DMS 273 (cell line): ENCODE data around the gene EFCAB6.
A peak's percentile ranks its signal among the peaks of the same experiment; 100 is the strongest.

ENCODE experiments used
- DNase-seq: peaks from one replicate; lab custom pipeline; 2025; ENCODE audit not compliant: unreplicated experiment; lab: John Stamatoyannopoulos, UW

EFCAB6 gene

GRCh38 chr22:43848366-43849171, 36.5 kb upstream of the EFCAB6 start:
- peak; percentile 64 for DNase-seq

DNA sequence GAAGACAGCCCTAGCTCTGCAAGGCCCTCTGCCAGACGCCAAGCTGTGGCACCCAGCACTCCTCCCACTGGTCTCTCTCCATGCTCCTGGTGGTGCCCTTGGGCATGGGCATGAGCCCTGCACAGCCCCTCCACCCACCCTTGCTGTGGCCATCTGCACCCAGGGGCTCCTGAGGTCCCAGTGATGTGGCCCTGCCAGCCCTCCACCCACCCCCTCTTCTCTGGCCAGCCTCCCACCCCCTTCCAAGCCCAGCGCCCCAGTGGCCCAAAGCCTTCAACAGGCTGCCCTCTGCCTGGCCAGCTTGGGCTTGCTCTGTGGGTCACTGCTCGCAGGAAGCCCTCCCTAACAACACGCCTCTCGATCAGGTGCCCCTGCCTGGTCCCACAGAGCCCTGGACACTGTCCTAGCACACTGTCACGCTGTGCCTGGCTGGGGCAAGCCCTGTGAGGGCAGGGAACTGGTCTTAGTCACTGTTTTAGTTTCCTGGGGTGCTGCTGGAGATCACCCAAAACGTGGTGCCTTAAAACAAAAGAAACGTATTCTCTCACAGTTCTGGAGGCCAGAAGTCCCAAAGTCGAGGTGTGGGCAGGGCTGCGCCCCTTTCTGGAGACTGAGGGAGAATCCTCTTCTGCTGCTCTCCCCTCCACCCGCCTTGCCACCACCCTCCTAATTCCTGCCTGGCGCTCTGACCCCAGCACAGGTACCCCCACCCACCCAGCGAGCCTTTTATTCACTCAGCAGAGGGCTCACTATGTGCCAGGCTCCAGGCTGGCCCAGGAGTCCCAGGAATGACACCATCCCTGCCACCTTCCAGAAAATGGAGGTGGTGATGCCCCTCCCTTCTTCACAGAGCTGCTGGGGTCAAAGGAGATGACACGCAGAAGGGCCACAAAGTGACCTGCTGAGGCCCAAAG, 35.5 kb upstream of the EFCAB6 start:
- DNase-seq = no peak

DNA sequence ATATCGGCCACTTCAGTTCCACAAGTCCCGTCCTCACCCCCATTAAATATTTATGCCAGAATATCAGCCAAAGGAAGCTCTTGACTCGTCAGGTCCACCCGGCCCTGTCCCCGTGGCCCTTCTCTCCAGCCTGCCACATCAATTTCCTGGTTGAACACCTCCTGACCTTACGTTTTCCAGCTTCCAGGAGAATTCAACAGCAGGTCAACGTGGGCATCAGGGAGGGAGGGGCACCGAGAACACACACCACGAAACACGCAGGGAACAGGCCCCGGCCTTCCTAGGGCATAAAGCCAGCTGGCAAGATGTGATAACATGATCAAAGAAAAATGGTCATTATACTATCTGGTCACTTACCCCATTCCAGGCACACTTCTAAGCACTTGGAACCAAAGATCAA, 34.9 kb upstream of the EFCAB6 start:
- DNase-seq = no peak

GRCh38 chr22:43845981-43846380, 33.9 kb upstream of the EFCAB6 start:
- no peak for DNase-seq

- no peak for DNase-seq
Measured at GRCh38 chr22:43844560-43845545, 32.7 kb upstream of the EFCAB6 start.

- no peak for DNase-seq
Measured at GRCh38 chr22:43843783-43844530, 31.9 kb upstream of the EFCAB6 start.

DNA sequence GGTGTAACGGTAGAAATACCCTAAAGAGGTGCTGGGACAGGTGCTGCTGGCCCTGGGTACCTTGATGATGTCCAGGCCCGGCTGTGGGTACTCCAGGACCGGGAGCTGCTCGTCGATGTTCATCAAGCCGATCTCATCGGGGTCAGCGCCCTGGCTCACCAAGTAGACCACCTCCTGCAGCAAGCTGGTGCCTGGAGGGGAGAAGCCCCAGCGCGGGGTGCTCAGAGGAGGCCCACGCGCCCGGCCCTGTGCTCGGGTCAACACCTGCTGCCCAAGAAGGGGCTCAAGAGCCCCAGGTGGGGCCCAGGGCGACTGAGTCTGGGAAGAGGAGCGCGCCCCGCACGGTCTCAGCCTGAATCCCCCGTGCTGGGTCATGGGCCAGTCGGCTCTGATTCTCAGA, 29.6 kb upstream of the EFCAB6 start:
- no peak for DNase-seq

DNA sequence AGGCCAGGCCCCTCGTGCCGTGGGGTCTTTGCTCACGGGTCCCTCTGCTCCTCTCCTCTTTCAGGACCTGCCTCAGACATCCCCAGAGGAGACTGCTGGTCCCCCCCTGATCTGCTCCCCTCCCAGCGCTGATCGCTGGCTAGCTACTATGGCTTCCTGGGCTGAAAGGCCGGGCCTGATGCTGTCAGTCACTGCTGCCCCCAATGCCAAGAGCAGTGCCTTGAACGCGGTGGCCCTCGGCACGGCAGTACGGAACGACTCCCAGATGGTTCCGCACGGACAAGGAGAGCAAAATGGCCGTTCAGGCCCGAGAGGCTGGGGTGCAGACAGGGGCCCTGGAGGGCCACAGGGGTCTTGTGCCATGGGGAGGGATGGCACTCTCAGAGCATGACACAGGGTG, 28.7 kb upstream of the EFCAB6 start:
- DNase-seq = no peak

GRCh38 chr22:43840431-43840830, 28.3 kb upstream of the EFCAB6 start:
- DNase-seq = no peak

GRCh38 chr22:43839781-43840180, 27.7 kb upstream of the EFCAB6 start:
- DNase-seq = no peak

DNA sequence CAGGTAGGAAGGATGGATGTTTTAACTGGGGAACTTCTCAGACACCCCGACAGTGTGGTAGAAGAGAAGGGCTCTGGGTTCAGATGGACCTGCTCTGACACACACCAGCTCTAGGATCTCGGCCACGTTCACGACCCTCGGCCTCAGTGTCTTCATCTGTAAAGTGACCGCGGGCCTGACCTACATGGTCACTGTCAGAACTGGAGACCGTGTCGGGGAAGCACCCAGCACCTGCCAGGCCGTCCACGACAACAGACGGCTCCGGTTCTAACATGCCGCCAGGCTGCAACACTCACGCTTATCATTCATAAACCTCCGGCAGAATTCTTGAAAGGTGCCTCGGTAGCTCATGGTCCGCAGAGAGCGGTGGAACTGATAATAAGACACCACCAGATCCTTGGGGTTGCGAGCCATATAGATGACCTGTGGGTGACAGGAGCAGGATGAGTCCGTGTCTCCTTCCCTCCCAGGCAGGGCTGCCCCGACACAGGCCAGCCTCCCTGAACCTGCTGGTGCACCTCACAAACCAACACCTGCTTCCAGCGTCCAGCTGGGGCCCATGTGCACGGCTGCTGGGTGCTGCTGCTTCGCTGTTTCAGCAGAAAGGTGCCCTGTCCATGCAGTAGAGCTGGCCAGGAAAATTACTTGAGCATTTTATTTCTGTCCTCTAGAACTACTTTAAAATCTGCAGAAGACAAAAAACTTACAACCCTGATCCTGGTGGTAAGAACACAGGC, 26.6 kb upstream of the EFCAB6 start:
- no peak for DNase-seq

DNA sequence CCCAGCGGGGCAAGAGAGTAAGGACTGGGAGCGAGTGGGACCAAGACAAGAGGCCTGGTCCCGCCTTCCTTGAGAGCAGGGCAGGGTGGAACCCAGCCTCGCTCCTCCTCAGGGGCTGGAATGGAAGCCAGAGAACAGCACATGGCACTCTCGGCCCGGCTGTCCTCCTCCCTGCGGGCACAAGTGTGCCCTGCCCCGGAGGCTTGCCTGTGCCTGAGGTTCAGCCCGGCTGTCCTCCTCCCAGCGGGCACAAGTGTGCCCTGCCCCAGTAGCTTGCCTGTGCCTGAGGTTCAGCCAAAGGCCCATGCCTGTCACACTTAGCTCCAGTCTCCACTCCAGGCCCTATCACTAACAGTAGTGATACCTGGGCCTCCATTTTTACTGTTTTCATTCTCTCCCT, 26.1 kb upstream of the EFCAB6 start:
- DNase-seq = no peak

DNA sequence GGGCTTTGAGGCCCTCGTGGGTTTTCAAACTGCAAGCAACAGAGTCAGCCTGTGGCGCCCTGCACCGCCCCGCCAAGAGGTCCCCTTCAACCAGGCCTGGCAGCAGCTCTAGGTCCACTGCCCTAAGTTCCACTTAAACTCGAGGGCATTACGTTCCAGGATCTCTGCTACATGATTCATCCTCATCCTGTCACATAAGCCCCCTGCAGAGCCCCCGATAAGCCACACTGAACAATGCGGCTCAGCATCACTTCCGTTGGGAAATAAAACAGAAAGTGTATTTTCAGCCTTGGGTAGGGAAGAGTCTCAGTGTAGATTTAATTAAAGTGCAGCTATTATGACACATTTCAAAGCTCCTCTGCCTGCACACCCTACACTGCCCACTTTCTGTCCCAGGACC, 25.6 kb upstream of the EFCAB6 start:
- no peak for DNase-seq

GRCh38 chr22:43835736-43836135, 23.6 kb upstream of the EFCAB6 start:
- no peak for DNase-seq

DNA sequence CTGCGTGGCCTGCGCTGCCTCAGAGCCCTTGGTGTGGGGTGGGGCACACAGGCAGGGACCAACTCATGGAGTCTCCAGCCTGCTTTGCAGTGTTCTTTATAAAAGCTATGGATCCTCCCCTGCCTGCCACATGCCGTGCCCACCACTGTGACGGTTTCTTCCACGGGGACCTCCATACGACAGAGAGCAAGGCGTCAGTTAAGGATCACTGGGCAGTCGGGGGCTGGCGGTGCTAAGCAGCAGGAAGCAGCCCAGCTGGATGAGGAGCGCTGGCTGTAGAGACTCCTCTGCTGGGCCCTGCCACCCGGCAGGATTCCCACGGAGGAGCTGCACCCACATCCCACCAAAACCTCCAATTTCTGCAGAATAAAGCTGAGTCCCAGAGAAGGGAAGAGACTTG, 23.1 kb upstream of the EFCAB6 start:
- DNase-seq = no peak

DNA sequence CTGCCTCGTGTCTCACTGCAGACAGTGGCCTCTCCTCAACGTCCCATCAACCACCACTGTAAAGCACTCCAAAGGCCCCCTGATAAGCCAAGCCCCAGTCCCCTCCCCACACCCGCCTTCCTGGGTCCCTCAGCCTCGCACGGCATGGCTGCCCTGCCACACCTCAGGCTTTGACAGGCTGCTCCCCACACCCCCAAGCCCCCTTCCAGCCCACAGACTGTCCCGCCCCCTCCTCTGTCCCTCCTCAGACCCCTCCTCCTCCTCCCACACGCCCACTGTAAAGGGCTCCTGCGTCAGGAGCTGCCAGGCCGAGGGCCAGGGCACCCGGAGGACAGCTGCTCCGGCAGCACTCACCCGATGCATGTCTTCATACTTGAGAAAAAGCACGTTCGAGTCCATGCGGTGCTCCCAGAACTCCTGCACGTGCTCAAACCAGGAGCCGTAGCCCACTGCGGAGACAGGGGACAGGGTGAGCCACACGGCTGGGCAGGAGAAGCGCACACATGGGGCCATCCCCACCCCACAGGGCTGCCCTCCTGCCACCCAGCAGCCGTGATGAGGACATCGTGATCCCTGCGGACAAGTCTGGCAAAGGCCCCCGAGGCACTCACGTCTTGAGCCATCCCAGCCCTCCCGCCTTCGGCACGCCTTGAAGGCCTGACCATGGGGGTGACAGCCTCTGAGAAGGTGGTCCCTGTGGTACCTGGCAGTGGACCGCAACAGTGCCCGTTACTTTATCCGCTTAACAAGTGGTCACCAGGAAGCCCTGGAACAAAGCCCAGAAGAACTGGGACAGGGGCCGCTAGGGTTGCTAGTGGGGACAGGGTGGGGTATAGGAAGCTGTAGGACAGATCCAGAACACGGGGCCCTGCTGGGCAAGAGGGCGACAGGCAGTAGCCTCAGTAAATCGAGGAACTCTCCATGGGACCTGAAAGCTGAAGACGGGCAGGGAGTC, 21.5 kb upstream of the EFCAB6 start:
- no peak for DNase-seq

- DNase-seq = no peak
Measured at GRCh38 chr22:43832393-43833265, 20.5 kb upstream of the EFCAB6 start.
